ENCODE results near the gene TMCC3. TPM values are rescaled to one million over a fixed set of nuclear protein-coding genes. Genes with fewer than 3 reads are reported as not detected.

The TMCC3 gene
- total RNA-seq, 1 experiment from 2014 or later, result 19.9 TPM

DNA sequence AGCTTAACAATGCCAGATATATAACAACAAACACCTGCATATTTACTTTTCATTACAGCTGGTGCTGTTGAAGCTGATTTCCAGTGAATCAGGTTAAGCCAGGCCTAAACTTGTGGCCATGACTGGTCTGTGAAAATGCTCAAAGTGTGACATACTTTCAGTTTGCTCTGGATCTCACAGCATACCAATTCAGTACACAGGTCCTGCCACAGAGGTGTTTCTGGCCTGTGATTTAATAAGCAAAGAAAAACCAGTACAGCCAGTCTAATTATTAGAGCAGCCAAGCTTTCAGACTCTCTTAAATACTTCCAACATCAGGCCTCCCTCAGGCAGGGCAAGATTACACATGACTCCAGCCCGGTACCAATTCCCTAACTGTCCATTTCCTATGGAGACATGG is 27.4 kb upstream of the TMCC3 start:
- Histone ChIP-seq H3K9me3 (ENCODE audit: insufficient read depth, low read depth) (no peaks in the 10 kb centered on the region), H3K4me3 (no peak overlapping the region), H3K79me2 (ENCODE audit: low read depth) (no peaks in the 10 kb centered on the region), H3K9me2 (ENCODE audit: insufficient read depth) (no peaks in the 10 kb centered on the region), H4K20me1 (ENCODE audit: insufficient read depth) (no peaks in the 10 kb centered on the region), H3K4me2 (peak overlapping the region; percentile 32), H2AFZ (no peak overlapping the region), H3K4me1 (replicated peaks; ENCODE audit: insufficient read depth) (peaks cover 20% of the 10 kb centered on the region), H3F3A (ENCODE audit: insufficient read depth, low read depth) (0 out of 2 replicates have a peak, but pooled peaks cover 9% of the 10 kb centered on the region), H3K27ac (peak overlapping the region; percentile 45), H3K36me3 (ENCODE audit: low read depth) (no peaks in the 10 kb centered on the region), H3K27me3 (ENCODE audit: insufficient read depth, low read depth) (no peaks in the 10 kb centered on the region)
- CTCF ChIA-PET, result no interaction called here
- peak; percentile 33 to 91 for DNase-seq
- intact Hi-C loops (cut with micrococcal nuclease; ENCODE audit: unreplicated experiment), result no loop called here
- POLR2A ChIA-PET (ENCODE audit: unreplicated experiment), result interaction anchor here (0.7 kb wide), 1 partner anchor 80 kb away, joined by 5 read pairs; no protein-coding TSS in a partner anchor
- TF ChIP-seq, protein P1, sequence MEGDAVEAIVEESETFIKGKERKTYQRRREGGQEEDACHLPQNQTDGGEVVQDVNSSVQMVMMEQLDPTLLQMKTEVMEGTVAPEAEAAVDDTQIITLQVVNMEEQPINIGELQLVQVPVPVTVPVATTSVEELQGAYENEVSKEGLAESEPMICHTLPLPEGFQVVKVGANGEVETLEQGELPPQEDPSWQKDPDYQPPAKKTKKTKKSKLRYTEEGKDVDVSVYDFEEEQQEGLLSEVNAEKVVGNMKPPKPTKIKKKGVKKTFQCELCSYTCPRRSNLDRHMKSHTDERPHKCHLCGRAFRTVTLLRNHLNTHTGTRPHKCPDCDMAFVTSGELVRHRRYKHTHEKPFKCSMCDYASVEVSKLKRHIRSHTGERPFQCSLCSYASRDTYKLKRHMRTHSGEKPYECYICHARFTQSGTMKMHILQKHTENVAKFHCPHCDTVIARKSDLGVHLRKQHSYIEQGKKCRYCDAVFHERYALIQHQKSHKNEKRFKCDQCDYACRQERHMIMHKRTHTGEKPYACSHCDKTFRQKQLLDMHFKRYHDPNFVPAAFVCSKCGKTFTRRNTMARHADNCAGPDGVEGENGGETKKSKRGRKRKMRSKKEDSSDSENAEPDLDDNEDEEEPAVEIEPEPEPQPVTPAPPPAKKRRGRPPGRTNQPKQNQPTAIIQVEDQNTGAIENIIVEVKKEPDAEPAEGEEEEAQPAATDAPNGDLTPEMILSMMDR (conservative IDR thresholded peaks at IDR 0.05), result no peak
- no peak for TF ChIP-seq EZH2 (IDR thresholded peaks at IDR 0.05; ENCODE audit: low read depth)
- BruUV-seq (replicated peaks), result no TSS peak

DNA sequence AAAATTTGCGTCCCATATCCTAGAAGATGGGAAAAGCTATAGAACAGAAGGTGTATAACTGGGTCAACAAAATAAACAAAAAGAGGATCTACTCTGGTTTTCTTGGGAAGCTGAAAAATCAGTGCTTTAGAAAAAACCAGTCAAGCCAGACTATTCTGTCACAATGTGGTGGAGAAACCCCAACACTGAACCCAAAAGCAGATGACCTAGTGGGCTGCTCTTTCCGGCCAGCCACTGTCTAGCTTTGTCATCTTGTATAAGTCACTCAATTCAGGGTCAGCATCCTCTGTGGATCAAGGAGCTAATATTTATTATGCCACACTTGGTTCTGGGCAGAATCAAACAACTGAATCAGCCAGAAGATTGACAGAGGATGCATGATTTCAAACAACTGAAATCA is 26.6 kb upstream of the TMCC3 start:
- H3K36me3 ChIP-seq (ENCODE audit: low read depth), result no peaks in the 10 kb centered on the region
- no peak overlapping the region for H3K4me3 ChIP-seq
- no peaks in the 10 kb centered on the region for H3K27me3 ChIP-seq (ENCODE audit: insufficient read depth, low read depth)
- no peaks in the 10 kb centered on the region for H3K9me2 ChIP-seq (ENCODE audit: insufficient read depth)
- POLR2A ChIA-PET (ENCODE audit: unreplicated experiment), result no interaction called here
- TF ChIP-seq, protein P1 (conservative IDR thresholded peaks at IDR 0.05), result no peak
- TF ChIP-seq EZH2 (IDR thresholded peaks at IDR 0.05; ENCODE audit: low read depth), result no peak
- DNase-seq, result no peak
- H3F3A ChIP-seq (ENCODE audit: insufficient read depth, low read depth), result 0 out of 2 replicates have a peak, but pooled peaks cover 9% of the 10 kb centered on the region
- no peak overlapping the region for H2AFZ ChIP-seq
- 0 out of 2 replicates have a peak overlapping the region, but pooled peaks have one; percentile 32 for H3K4me2 ChIP-seq
- BruUV-seq (replicated peaks), result no TSS peak
- no peaks in the 10 kb centered on the region for H4K20me1 ChIP-seq (ENCODE audit: insufficient read depth)
- no peaks in the 10 kb centered on the region for H3K79me2 ChIP-seq (ENCODE audit: low read depth)
- H3K27ac ChIP-seq, result peak overlapping the region; percentile 45; the same call in 1 of the 2 replicates
- H3K4me1 ChIP-seq (replicated peaks; ENCODE audit: insufficient read depth), result peaks cover 20% of the 10 kb centered on the region
- H3K9me3 ChIP-seq (ENCODE audit: insufficient read depth, low read depth), result no peaks in the 10 kb centered on the region
- intact Hi-C loops (cut with micrococcal nuclease; ENCODE audit: unreplicated experiment), result no loop called here
- CTCF ChIA-PET, result no interaction called here

DNA sequence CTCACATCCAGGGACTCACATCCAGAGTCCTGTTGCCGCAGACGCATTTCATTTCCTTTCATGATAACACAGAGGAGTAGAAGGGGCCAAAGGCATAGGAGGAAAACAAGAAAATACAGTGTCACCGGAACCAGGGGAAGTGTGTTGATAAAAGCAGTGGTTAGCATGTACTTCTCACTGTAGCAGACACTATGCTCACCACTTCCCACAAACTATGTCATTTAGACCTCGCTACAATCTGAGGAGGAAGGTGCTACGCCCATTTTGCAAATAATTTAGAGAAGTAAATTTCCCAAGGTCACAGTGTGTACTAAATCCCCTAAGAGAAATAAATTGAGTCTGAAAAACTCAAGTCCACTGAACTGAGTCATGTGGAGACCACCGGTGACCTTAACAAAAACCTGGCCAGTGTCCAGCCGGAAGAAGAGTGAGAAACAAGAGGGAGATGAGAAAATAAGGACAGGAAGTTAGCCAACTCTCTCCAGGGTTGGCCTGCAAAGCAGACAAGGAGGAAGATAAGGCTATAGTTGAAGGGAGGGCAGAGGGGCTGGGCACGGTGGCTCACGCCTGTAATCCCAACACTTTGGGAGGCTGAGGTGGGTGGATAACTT is 25.8 kb upstream of the TMCC3 start:
- Histone ChIP-seq H3K9me2 (ENCODE audit: insufficient read depth) (no peaks in the 10 kb centered on the region), H3K27ac (no peak overlapping the region), H3K9me3 (ENCODE audit: insufficient read depth, low read depth) (no peaks in the 10 kb centered on the region), H3K4me2 (no peak overlapping the region), H4K20me1 (ENCODE audit: insufficient read depth) (no peaks in the 10 kb centered on the region), H3K4me3 (no peak overlapping the region), H3K79me2 (ENCODE audit: low read depth) (no peaks in the 10 kb centered on the region), H3K36me3 (ENCODE audit: low read depth) (no peaks in the 10 kb centered on the region), H3F3A (ENCODE audit: insufficient read depth, low read depth) (0 out of 2 replicates have a peak, but pooled peaks cover 9% of the 10 kb centered on the region), H3K27me3 (ENCODE audit: insufficient read depth, low read depth) (no peaks in the 10 kb centered on the region), H3K4me1 (replicated peaks; ENCODE audit: insufficient read depth) (peaks cover 20% of the 10 kb centered on the region), H2AFZ (no peak overlapping the region)
- intact Hi-C loops (cut with micrococcal nuclease; ENCODE audit: unreplicated experiment), result no loop called here
- TF ChIP-seq, protein P1 (conservative IDR thresholded peaks at IDR 0.05), result no peak
- TF ChIP-seq EZH2 (IDR thresholded peaks at IDR 0.05; ENCODE audit: low read depth), result no peak
- CTCF ChIA-PET, result no interaction called here
- POLR2A ChIA-PET (ENCODE audit: unreplicated experiment), result no interaction called here
- no peak for DNase-seq
- BruUV-seq (replicated peaks), result no TSS peak
